PC-9 (cell line): Measurements from ENCODE around the gene UCP2.

Source experiments
- EZH2 ChIP-seq: fragments of 200-600 bp; sonication (generic); IDR thresholded peaks from 2 replicates; pipeline ENCODE4 v1.8.0; 2017; ENCODE audit warnings: antibody characterized with exemption, low read depth
- TF ChIP-seq, protein P1 (sequence below): fragments of 200-600 bp; sonication (generic); conservative IDR thresholded peaks from 2 replicates; pipeline ENCODE4 v1.6.1; 2017; ENCODE audit warnings: mixed run types, antibody characterized with exemption, mild to moderate bottlenecking, moderate library complexity

DNA sequence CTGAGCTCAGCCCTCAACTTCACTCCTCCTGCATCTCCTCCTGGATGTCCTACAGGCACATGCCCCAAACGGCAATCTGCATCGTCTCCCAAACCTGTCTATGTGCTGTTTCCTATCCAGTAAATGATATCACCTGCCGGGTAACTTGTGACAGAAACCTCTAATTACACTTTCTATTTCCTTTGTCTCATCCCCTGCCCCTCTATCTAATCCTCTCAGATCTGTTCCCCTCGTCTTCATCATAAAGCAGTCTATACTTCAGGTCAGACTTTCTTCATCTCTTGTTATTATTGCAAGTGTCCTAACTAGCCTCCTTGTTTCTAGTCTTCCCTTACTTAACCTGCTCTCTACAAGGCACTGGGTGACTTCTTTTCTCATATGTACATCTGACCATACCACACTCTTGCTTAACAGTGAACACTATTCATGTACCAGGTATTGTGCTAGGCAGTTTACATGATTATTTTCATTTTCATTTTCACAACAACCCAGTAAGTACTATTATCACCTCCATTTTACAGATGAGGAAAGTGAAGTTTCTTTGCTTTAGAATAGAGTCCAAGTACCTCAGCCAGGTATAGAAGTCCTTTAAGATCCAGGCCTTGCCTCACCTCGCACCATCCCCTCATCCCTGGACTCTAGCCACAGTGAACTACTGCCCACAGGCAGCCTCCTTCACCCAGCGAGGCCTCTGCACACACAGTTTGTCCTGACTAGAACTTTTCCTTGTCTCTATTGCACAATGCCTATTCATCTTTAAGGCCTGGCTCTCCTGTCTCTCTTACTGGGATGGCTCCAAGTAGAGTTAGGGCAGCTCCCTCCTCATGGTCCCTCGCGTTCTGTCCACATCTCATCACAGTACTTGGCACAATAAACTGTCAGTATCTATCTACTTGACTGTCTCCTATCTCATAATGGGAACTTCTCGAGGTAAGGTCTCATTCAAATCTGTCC is 48.4 kb upstream of the UCP2 start:
- TF ChIP-seq, protein P1, sequence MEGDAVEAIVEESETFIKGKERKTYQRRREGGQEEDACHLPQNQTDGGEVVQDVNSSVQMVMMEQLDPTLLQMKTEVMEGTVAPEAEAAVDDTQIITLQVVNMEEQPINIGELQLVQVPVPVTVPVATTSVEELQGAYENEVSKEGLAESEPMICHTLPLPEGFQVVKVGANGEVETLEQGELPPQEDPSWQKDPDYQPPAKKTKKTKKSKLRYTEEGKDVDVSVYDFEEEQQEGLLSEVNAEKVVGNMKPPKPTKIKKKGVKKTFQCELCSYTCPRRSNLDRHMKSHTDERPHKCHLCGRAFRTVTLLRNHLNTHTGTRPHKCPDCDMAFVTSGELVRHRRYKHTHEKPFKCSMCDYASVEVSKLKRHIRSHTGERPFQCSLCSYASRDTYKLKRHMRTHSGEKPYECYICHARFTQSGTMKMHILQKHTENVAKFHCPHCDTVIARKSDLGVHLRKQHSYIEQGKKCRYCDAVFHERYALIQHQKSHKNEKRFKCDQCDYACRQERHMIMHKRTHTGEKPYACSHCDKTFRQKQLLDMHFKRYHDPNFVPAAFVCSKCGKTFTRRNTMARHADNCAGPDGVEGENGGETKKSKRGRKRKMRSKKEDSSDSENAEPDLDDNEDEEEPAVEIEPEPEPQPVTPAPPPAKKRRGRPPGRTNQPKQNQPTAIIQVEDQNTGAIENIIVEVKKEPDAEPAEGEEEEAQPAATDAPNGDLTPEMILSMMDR: no peak
- no peak for TF ChIP-seq EZH2
